ENCODE data around the gene FOXP1. TPM values are rescaled to one million over a fixed set of nuclear protein-coding genes. Genes with fewer than 3 reads are reported as not detected.
A peak's percentile ranks its signal among the peaks of the same experiment; 100 is the strongest.

Gene FOXP1
- total and polyA plus RNA-seq, 9 of the 15 experiments (the other 6 are each of a cell fraction or from before 2014, with no cell fraction given) = 7.7 to 34.5 (median 13.7) TPM

GRCh38 chr3:71062037-71062932, 521.2 kb downstream of the FOXP1 start (continued):
- peak; percentile 66; the same call in 1 of the 2 replicates for TF ChIP-seq CEBPG (CRISPR knock-in tag; IDR thresholded peaks at IDR 0.05)
- peak; percentile 84 to 95 for TF ChIP-seq CEBPG (tag; conservative IDR thresholded peaks at IDR 0.05 in 1 of 2, IDR thresholded peaks at IDR 0.05 in 1 of 2)
- TF ChIP-seq, protein P1, sequence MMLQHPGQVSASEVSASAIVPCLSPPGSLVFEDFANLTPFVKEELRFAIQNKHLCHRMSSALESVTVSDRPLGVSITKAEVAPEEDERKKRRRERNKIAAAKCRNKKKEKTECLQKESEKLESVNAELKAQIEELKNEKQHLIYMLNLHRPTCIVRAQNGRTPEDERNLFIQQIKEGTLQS (IDR thresholded peaks at IDR 0.05) = peak; percentile 41
- TF ChIP-seq, protein P1 (CRISPR knock-in tag; conservative IDR thresholded peaks at IDR 0.05) = no peak
- TF ChIP-seq, protein P2, sequence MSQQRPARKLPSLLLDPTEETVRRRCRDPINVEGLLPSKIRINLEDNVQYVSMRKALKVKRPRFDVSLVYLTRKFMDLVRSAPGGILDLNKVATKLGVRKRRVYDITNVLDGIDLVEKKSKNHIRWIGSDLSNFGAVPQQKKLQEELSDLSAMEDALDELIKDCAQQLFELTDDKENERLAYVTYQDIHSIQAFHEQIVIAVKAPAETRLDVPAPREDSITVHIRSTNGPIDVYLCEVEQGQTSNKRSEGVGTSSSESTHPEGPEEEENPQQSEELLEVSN (IDR thresholded peaks at IDR 0.05; ENCODE audit: borderline replicate concordance in 1 of 2, extremely low read depth in 1 of 2, insufficient read depth in 1 of 2, insufficient read length in 1 of 2, low read depth in 1 of 2, low read length in 1 of 2, poor library complexity in 1 of 2, severe bottlenecking in 1 of 2) = no peak
- no peak for TF ChIP-seq ZNF766 (CRISPR knock-in tag; conservative IDR thresholded peaks at IDR 0.05)
- TF ChIP-seq RBFOX2 (IDR thresholded peaks at IDR 0.05; ENCODE audit: low read depth, low read length) = no peak
